ENCODE measurements around the gene ZCCHC10.
"Not testable (repeated sequence)": the region's sequence is repeated elsewhere in the genome, so short reads cannot be mapped to it uniquely, and the experiment has no call there.

Gene ZCCHC10

GRCh38 chr5:133025804-133026663 is at the start of gene ZCCHC10:
TSS of gene ZCCHC10 (minus strand) at chr5:133026549. CDS start at chr5:133026537, 12 bp downstream.
- DNase-seq (ENCODE audit: low read depth in 2 of 2), result peak; percentile 86 to 87

- no peak for DNase-seq (ENCODE audit: low read depth in 2 of 2)
Observed at GRCh38 chr5:133075572-133076536, 49.5 kb upstream of the ZCCHC10 start.

- DNase-seq (ENCODE audit: low read depth in 2 of 2), result no peak
Observed at GRCh38 chr5:133072021-133072420, 45.7 kb upstream of the ZCCHC10 start.

DNA sequence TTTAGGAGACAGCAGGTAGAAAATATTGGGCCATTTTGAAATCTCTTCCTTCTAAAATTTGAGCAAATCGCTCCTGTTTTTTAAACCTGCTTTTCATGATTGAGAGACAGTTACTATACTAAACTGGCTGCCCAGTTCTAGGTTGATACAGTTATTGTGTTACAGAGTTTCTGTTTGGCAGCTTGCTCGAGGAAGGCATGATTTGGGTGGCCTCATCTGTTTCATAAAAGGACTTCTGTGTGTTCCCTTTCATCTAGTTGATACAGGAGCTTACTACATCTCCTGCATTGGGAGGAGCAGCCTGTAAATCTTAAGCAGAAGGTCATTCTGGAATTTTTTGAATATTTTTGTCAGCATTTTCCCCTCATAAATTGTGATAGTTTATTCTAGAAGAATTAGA is 39.7 kb upstream of the ZCCHC10 start:
- DNase-seq (ENCODE audit: low read depth in 2 of 2), result no peak

GRCh38 chr5:133065471-133065870 is 39.1 kb upstream of the ZCCHC10 start:
- no peak for DNase-seq (ENCODE audit: low read depth in 2 of 2)

- no peak for DNase-seq (ENCODE audit: low read depth in 2 of 2)
Observed at GRCh38 chr5:133063965-133064364, 37.6 kb upstream of the ZCCHC10 start.

DNA sequence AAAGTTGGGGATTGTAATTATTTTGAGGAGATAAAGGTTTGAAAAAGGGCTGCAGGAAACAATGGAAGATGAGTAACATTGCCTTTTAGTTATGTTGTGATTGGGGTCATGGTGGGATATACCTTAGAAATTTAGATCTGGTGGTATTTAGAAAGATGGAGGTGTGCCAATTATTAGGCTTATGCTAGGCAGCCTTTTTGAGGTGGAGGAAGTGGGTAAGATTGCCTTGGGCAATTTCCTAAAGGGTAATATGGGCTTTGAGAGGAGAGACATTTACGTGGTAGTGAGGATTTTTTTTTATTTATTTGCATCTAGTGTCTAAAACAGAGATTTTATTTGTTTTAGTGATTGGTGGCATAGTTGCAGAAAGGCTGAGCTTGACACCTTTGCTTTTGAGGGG is 35.9 kb upstream of the ZCCHC10 start:
- DNase-seq (ENCODE audit: low read depth in 2 of 2), result no peak

GRCh38 chr5:133059621-133060020 is 33.3 kb upstream of the ZCCHC10 start:
- DNase-seq (ENCODE audit: low read depth in 2 of 2), result no peak

DNA sequence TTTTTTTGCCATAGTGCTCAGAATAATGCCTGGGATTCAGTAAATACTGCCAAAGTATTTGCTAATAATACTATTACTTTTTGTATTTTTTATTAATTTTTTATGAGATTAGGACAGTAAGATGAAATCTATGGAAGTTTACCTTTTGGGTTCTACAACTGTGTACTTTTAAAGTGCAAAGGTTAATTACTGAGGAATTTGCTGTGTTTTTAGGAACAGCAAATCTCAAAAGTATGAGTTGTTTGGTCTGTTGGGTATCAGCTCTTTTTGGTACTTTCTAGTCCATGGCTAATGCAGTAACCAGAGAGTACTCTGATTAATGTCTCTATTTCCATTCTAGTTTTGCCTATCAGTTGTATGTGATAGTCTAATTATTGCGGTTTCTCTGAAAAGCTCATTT is 30.5 kb upstream of the ZCCHC10 start:
- no peak for DNase-seq (ENCODE audit: low read depth in 2 of 2)

- no peak for DNase-seq (ENCODE audit: low read depth in 2 of 2)
Observed at GRCh38 chr5:133054697-133055471, 28.5 kb upstream of the ZCCHC10 start.

GRCh38 chr5:133053448-133053847 is 27.1 kb upstream of the ZCCHC10 start:
- DNase-seq (ENCODE audit: low read depth in 2 of 2), result no peak

- DNase-seq (ENCODE audit: low read depth in 2 of 2), result peak; percentile 3 to 35
Observed at GRCh38 chr5:133052317-133053175, 26.2 kb upstream of the ZCCHC10 start.

DNA sequence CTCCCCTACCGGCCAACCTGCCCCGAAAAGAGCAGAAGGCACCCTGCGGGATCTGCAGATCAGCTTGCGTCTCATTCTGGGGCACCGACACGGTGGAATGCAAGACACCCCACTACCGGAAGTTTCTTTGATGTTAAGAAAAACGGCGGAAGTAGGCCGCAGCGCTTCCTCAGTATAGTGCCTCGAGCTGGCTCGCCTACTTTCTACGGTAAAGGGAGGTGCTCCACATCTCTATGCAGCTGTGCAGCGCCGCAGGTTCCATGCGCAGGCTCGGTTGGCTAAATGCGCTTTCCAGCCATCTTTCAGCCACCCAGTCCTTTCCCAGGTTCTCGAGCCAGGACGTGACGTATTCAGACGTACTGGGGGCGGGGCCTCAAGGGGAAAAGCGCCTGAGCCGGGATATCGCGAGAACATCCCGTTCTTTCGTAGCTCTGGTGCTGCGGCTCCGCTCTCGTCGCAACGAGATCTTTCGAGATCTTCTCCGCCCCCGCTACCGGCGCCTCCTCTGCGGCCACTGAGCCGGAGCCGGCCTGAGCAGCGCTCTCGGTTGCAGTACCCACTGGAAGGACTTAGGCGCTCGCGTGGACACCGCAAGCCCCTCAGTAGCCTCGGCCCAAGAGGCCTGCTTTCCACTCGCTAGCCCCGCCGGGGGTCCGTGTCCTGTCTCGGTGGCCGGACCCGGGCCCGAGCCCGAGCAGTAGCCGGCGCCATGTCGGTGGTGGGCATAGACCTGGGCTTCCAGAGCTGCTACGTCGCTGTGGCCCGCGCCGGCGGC is 25.4 kb upstream of the ZCCHC10 start, which contains the start of gene HSPA4:
TSS of gene HSPA4 (plus strand) at position 472 of the 775 bp plus-strand sequence. CDS start at position 710, 238 bp downstream.
- peak; percentile 92 to 96 for DNase-seq (ENCODE audit: low read depth in 2 of 2)

- no peak for DNase-seq (ENCODE audit: low read depth in 2 of 2)
Observed at GRCh38 chr5:133051061-133051541, 24.8 kb upstream of the ZCCHC10 start.

GRCh38 chr5:133050521-133050920 is 24.2 kb upstream of the ZCCHC10 start:
- no peak for DNase-seq (ENCODE audit: low read depth in 2 of 2)

- no peak for DNase-seq (ENCODE audit: low read depth in 2 of 2)
Observed at GRCh38 chr5:133049726-133050048, 23.3 kb upstream of the ZCCHC10 start.

DNA sequence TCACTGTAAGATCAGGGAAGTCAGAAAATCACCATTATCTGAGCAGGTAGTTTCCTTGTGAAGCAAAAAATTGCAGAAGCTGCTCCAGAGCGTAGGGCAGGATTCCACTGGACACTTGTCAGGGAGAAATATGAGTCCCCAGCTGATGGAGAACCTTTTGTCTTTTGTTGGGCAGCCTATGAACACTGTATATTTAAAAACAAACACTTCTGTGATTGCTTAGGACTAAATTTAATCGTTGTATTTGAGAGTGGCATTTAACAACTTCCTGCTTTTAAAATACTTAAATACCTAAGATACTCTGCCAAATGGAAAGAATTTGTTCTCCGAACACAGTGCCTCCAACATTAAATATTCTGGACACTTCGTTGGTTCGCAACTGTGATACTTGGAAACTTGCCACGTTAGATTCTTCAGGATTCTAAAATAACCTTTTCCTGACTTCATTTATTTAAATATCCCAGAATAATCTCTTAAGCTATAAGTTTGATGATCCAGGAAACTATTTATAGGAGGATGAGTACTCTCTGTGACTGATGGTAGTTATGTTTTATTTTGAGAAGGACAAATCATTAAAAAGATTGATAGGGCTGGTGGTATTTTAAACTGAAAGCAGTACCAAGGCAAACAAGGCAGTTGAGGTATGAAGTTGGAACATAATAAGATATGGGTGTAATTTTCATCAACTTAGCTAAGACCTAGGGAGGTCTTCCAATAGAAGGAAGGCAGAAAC is 22.8 kb upstream of the ZCCHC10 start:
- DNase-seq (ENCODE audit: low read depth in 2 of 2), result no peak

DNA sequence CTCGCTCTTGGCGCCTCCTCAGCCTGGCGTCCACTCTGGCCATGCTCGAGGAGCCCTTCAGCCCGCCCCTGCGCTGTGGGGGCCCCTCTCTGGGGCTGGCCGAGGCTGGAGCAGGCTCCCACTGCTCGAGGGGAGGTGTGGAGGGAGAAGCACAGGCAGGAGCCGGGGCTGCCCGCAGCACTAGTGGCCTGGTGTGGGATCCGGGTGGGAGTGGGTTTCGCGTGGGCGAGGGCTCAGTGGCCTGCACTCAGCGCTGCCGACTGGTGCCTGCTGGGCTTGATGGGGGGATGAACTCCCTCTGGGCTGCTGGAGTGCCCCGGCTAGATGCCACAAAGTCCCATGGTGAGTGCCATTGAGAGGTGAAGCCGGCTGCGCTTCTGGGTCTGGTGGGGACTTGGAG is 21.1 kb upstream of the ZCCHC10 start:
- DNase-seq (ENCODE audit: low read depth in 2 of 2), result no peak

- DNase-seq (ENCODE audit: low read depth in 2 of 2), result not testable (repeated sequence)
Observed at GRCh38 chr5:133046560-133046959, 20.2 kb upstream of the ZCCHC10 start.
